WTC11 (cell line): ENCODE measurements around the gene INPP5A. TPM values are rescaled to one million over a fixed set of nuclear protein-coding genes. Genes with fewer than 3 reads are reported as not detected.

Experiments
- ATAC-seq: fragments of 200-7000 bp; cut with Tn5 transposase; 2 replicates; pipeline ENCODE4 v1.10.0; 2021; ENCODE audit warnings: mild to moderate bottlenecking, moderate library complexity
- CTCF ChIA-PET: fragments of 300-600 bp; sonication (Branson Sonifier 250); formaldehyde crosslinking; loops from one replicate; lab custom pipeline; 2021; ENCODE audit warnings: antibody characterized with exemption; lab: Charles Lee
- POLR2A ChIA-PET: fragments of 350-600 bp; sonication (Branson Sonifier 250); formaldehyde crosslinking; loops from one replicate; lab custom pipeline; 2021; ENCODE audit warnings: antibody characterized with exemption; lab: Charles Lee
- DNase-seq: peaks from one replicate; pipeline ENCODE4 v3.0.0; 2021; ENCODE audit warnings: low spot score
- H3K27ac Mint-ChIP-seq: 2 replicates; pipeline ENCODE4 v1.8.0; 2021; ENCODE audit warnings: mixed read lengths
- H3K27me3 Mint-ChIP-seq: 2 replicates; pipeline ENCODE4 v1.8.0; 2021; ENCODE audit warnings: low read depth, mild to moderate bottlenecking, moderate library complexity, mixed read lengths
- H3K36me3 Mint-ChIP-seq: 2 replicates; pipeline ENCODE4 v1.8.0; 2021; ENCODE audit warnings: mixed read lengths
- H3K4me1 Mint-ChIP-seq: 2 replicates; pipeline ENCODE4 v1.8.0; 2022; ENCODE audit warnings: mixed read lengths
- H3K4me3 Mint-ChIP-seq: 2 replicates; pipeline ENCODE4 v1.8.0; 2021; ENCODE audit warnings: mild to moderate bottlenecking, moderate library complexity, mixed read lengths
- H3K9me3 Mint-ChIP-seq: 2 replicates; pipeline ENCODE4 v1.8.0; 2021; ENCODE audit warnings: mixed read lengths
- ARID4B ChIP-seq: sonication (generic); formaldehyde crosslinking; IDR thresholded peaks from 2 replicates; pipeline ENCODE4 v1.8.0; 2023; ENCODE audit warnings: missing genetic modification reagents, mild to moderate bottlenecking, borderline replicate concordance
- E2F5 ChIP-seq: sonication (generic); formaldehyde crosslinking; IDR thresholded peaks from 2 replicates; pipeline ENCODE4 v1.8.1; 2022; ENCODE audit warnings: mild to moderate bottlenecking, moderate library complexity, missing genetic modification reagents
- EMX1 ChIP-seq: fragments of 250-450 bp; sonication (Bioruptor Pico); IDR thresholded peaks from 2 replicates; pipeline ENCODE4 v1.8.0; 2021; ENCODE audit warnings: mild to moderate bottlenecking
- ESRRA ChIP-seq: sonication (generic); formaldehyde crosslinking; IDR thresholded peaks from 2 replicates; pipeline ENCODE4 v1.8.1; 2022; ENCODE audit warnings: mild to moderate bottlenecking, missing genetic modification reagents, borderline replicate concordance
- FOXJ3 ChIP-seq: sonication (generic); formaldehyde crosslinking; IDR thresholded peaks from 2 replicates; pipeline ENCODE4 v1.9.0; 2021; ENCODE audit warnings: missing genetic modification reagents, mild to moderate bottlenecking, borderline replicate concordance
- FOXK1 ChIP-seq: sonication (generic); formaldehyde crosslinking; IDR thresholded peaks from 2 replicates; pipeline ENCODE4 v1.8.0; 2022; ENCODE audit warnings: mild to moderate bottlenecking, moderate library complexity, missing genetic modification reagents
- FOXP1 ChIP-seq: sonication (generic); formaldehyde crosslinking; IDR thresholded peaks from 2 replicates; pipeline ENCODE4 v1.8.0; 2022; ENCODE audit warnings: missing genetic modification reagents, mild to moderate bottlenecking, moderate library complexity, borderline replicate concordance
- FOXP4 ChIP-seq: sonication (generic); formaldehyde crosslinking; IDR thresholded peaks from 2 replicates; pipeline ENCODE4 v1.8.0; 2022; ENCODE audit warnings: mild to moderate bottlenecking, missing genetic modification reagents
- GABPB1 ChIP-seq: sonication (generic); formaldehyde crosslinking; IDR thresholded peaks from 2 replicates; pipeline ENCODE4 v1.8.1; 2023; ENCODE audit warnings: mild to moderate bottlenecking, missing genetic modification reagents
- HMGA2 ChIP-seq: fragments of 250-450 bp; sonication (Bioruptor Pico); IDR thresholded peaks from 2 replicates; pipeline ENCODE4 v1.4.0; 2021; ENCODE audit warnings: mild to moderate bottlenecking, moderate library complexity
- MLX ChIP-seq: sonication (generic); formaldehyde crosslinking; IDR thresholded peaks from 2 replicates; pipeline ENCODE4 v1.8.1; 2023; ENCODE audit warnings: mild to moderate bottlenecking, missing genetic modification reagents, moderate library complexity
- MXD4 ChIP-seq: fragments of 250-450 bp; sonication (Bioruptor Pico); IDR thresholded peaks from 2 replicates; pipeline ENCODE4 v1.8.0; 2021; ENCODE audit warnings: mild to moderate bottlenecking, moderate library complexity, borderline replicate concordance
- NFE2L1 ChIP-seq: sonication (generic); formaldehyde crosslinking; IDR thresholded peaks from 2 replicates; pipeline ENCODE4 v1.8.1; 2023; ENCODE audit warnings: missing genetic modification reagents
- PRDM15 ChIP-seq: sonication (generic); formaldehyde crosslinking; IDR thresholded peaks from 2 replicates; pipeline ENCODE4 v1.8.0; 2022; ENCODE audit warnings: missing genetic modification reagents
- RORB ChIP-seq: fragments of 250-450 bp; sonication (Bioruptor Pico); IDR thresholded peaks from 2 replicates; pipeline ENCODE4 v1.9.0; 2021; ENCODE audit warnings: mild to moderate bottlenecking
- SMAD3 ChIP-seq: sonication (generic); formaldehyde crosslinking; IDR thresholded peaks from 2 replicates; pipeline ENCODE4 v1.8.0; 2022; ENCODE audit warnings: missing genetic modification reagents, mild to moderate bottlenecking, borderline replicate concordance
- SOX15 ChIP-seq: fragments of 250-450 bp; sonication (Bioruptor Pico); IDR thresholded peaks from 2 replicates; pipeline ENCODE4 v1.9.0; 2021; ENCODE audit warnings: mild to moderate bottlenecking
- STAT6 ChIP-seq: sonication (generic); formaldehyde crosslinking; conservative IDR thresholded peaks from 2 replicates; pipeline ENCODE4 v1.8.1; 2023; ENCODE audit warnings: mild to moderate bottlenecking, low read depth, missing genetic modification reagents, moderate library complexity
- ZNF219 ChIP-seq: sonication (generic); formaldehyde crosslinking; IDR thresholded peaks from 2 replicates; pipeline ENCODE4 v1.8.0; 2023; ENCODE audit warnings: missing genetic modification reagents, mild to moderate bottlenecking, borderline replicate concordance
- ZNF317 ChIP-seq: sonication (generic); formaldehyde crosslinking; IDR thresholded peaks from 2 replicates; pipeline ENCODE4 v1.8.1; 2023; ENCODE audit warnings: low read depth, mild to moderate bottlenecking, moderate library complexity, missing genetic modification reagents, borderline replicate concordance
- ZNF396 ChIP-seq: fragments of 250-450 bp; sonication (Bioruptor Pico); IDR thresholded peaks from 2 replicates; pipeline ENCODE4 v1.8.0; 2021; ENCODE audit warnings: mild to moderate bottlenecking, moderate library complexity, borderline replicate concordance
- ZNF416 ChIP-seq: fragments of 250-450 bp; sonication (Bioruptor Pico); IDR thresholded peaks from 2 replicates; pipeline ENCODE4 v1.9.0; 2021; ENCODE audit warnings: mild to moderate bottlenecking, inconsistent platforms
- total RNA-seq: library from RNA; stranded (reverse); gene quantifications from 3 replicates; pipeline ENCODE4 v1.2.3, GENCODE V29; 2021

The INPP5A gene
- total RNA-seq, 1 experiment from 2014 or later: 22.1 TPM

GRCh38 chr10:132518572-132519381 lies 18.8 kb upstream of the INPP5A start:
- peak overlapping the region; percentile 95 for H3K27ac Mint-ChIP-seq
- peaks cover 16% of the 10 kb centered on the region for H3K27me3 Mint-ChIP-seq
- H3K36me3 Mint-ChIP-seq: no peaks in the 10 kb centered on the region
- ChIA-PET CTCF (interaction anchor here (0.6 to 2.9 kb wide), 13 partner anchors 10 to 158 kb away, joined by 3 to 12 read pairs (median 5); partner anchors contain the start of gene PWWP2B), POLR2A (interaction anchor here (0.5 to 1.9 kb wide), 4 partner anchors 18 to 833 kb away, joined by 3 to 5 read pairs (median 4); no protein-coding TSS in a partner anchor)
- peaks cover 32% of the 10 kb centered on the region for H3K4me1 Mint-ChIP-seq
- ATAC-seq: peak; percentile 80
- DNase-seq: peak; percentile 78
- peak overlapping the region; percentile 81 for H3K4me3 Mint-ChIP-seq
- H3K9me3 Mint-ChIP-seq: no peaks in the 10 kb centered on the region
- TF ChIP-seq GABPB1: no peak
- TF ChIP-seq FOXJ3 (CRISPR knock-in tag): no peak
- TF ChIP-seq PRDM15 (CRISPR knock-in tag): no peak
- TF ChIP-seq HMGA2 (CRISPR knock-in tag): no peak
- no peak for TF ChIP-seq E2F5 (CRISPR knock-in tag)
- no peak for TF ChIP-seq RORB (CRISPR knock-in tag)
- TF ChIP-seq FOXP4 (CRISPR knock-in tag): 0 out of 2 replicates have a peak, but pooled peaks have one; percentile 25
- TF ChIP-seq ARID4B: no peak; the same call in 1 of the 2 replicates
- TF ChIP-seq FOXP1 (CRISPR knock-in tag): no peak
- TF ChIP-seq STAT6 (CRISPR knock-in tag): no peak
- no peak for TF ChIP-seq MLX
- no peak for TF ChIP-seq SMAD3 (CRISPR knock-in tag)
- 0 out of 2 replicates have a peak, but pooled peaks have one; percentile 12 for TF ChIP-seq NFE2L1 (CRISPR knock-in tag)
- TF ChIP-seq SOX15 (CRISPR knock-in tag): no peak
- TF ChIP-seq EMX1 (CRISPR knock-in tag): no peak
- no peak for TF ChIP-seq ZNF317
- 0 out of 2 replicates have a peak, but pooled peaks have one; percentile 34 for TF ChIP-seq FOXK1 (CRISPR knock-in tag)
- no peak for TF ChIP-seq MXD4 (CRISPR knock-in tag)
- no peak for TF ChIP-seq ZNF416 (CRISPR knock-in tag)
- TF ChIP-seq ZNF219: no peak
- no peak for TF ChIP-seq ZNF396 (CRISPR knock-in tag)
- TF ChIP-seq ESRRA (CRISPR knock-in tag): no peak
